Activated naive CD8-positive, alpha-beta T cell treated with anti-CD3 and anti-CD28 coated beads, Interleukin-2, amount 10 ng/mL, durations not matched to agents 7 days and 5 days (primary cell): ENCODE results near the gene CEP104. TPM values are rescaled to one million over a fixed set of nuclear protein-coding genes. Genes with fewer than 3 reads are reported as not detected.

ENCODE experiments used
- ATAC-seq: fragments of 150-1000 bp; cut with Tn5 transposase; one replicate; pipeline ENCODE4 v1.10.0; 2021; ENCODE audit warnings: low read depth, moderate library complexity
- POLR2A ChIA-PET: fragments of 350-600 bp; sonication (Branson Sonifier 250); formaldehyde crosslinking; loops from one replicate; lab custom pipeline; 2021; ENCODE audit warnings: antibody characterized with exemption; lab: Charles Lee
- DNase-seq: peaks from one replicate; pipeline ENCODE4 v3.0.0; 2021
- H3K27ac Mint-ChIP-seq: one replicate; pipeline ENCODE4 v1.8.0; 2022; ENCODE audit warnings: mild to moderate bottlenecking, mixed read lengths
- H3K27me3 Mint-ChIP-seq: one replicate; pipeline ENCODE4 v1.8.0; 2022; ENCODE audit warnings: mild to moderate bottlenecking, moderate library complexity, mixed read lengths
- H3K36me3 Mint-ChIP-seq: one replicate; pipeline ENCODE4 v1.8.0; 2021; ENCODE audit warnings: mild to moderate bottlenecking, mixed read lengths
- H3K4me1 Mint-ChIP-seq: one replicate; pipeline ENCODE4 v1.8.0; 2021; ENCODE audit warnings: mixed read lengths
- H3K4me3 Mint-ChIP-seq: one replicate; pipeline ENCODE4 v1.8.0; 2022; ENCODE audit warnings: mild to moderate bottlenecking, moderate library complexity, mixed read lengths
- H3K9me3 Mint-ChIP-seq: one replicate; pipeline ENCODE4 v1.8.0; 2021; ENCODE audit warnings: mixed read lengths
- total RNA-seq, 2 experiments: library from RNA; stranded (reverse); gene quantifications; one replicate each; pipeline ENCODE4 v1.2.3, GENCODE V29; 2021

The CEP104 gene
- total RNA-seq, 2 experiments from 2014 or later: 44.6 to 46.9 TPM

DNA sequence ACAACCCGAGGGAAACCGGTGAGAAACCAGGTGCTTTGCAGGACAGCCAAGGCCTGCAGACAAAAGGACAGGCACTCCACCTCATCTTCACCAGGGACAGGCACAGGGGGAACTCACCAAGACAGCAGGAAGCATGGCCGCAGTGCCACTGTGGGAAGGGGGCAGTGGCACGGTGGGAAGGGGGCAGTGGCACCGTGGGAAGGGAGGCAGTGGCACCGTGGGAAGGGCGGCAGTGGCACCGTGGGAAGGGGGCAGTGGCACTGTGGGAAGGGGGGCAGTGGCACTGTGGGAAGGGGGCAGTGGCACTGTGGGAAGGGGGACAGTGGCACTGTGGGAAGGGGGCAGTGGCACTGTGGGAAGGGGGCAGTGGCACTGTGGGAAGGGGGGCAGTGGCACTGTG is 32.4 kb downstream of the CEP104 start:
- H3K27me3 Mint-ChIP-seq: no peaks in the 10 kb centered on the region
- POLR2A ChIA-PET: no interaction called here
- no peak overlapping the region for H3K27ac Mint-ChIP-seq
- no peak overlapping the region for H3K4me3 Mint-ChIP-seq
- H3K9me3 Mint-ChIP-seq: no peaks in the 10 kb centered on the region
- H3K4me1 Mint-ChIP-seq: no peaks in the 10 kb centered on the region
- no peak for DNase-seq
- H3K36me3 Mint-ChIP-seq: peaks cover 7% of the 10 kb centered on the region
- ATAC-seq: no peak

DNA sequence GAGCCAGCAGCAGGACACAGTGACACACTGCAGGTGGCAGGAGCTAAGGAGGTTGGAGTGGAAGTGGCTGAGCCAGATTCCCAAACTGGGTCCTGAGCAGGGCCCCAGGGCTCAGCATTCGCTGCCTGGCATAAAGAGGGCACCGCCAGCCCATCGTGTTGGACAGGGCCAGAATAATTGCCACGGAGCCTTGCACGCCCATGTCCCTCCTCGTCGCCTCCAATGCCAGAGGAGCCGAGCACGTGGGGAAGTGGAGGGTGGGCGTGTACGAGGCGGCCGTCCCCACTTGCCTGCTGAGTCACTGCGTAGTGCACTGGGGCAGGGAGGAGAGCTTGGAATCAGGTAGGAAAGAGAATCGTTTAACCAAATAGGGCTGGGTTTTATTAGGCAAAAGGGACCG is 34.6 kb downstream of the CEP104 start:
- ATAC-seq: no peak
- Mint-ChIP-seq H3K4me1 (no peaks in the 10 kb centered on the region), H3K36me3 (peaks cover 1% of the 10 kb centered on the region), H3K9me3 (no peaks in the 10 kb centered on the region), H3K27ac (no peak overlapping the region), H3K4me3 (no peak overlapping the region), H3K27me3 (no peaks in the 10 kb centered on the region)
- DNase-seq: no peak
- POLR2A ChIA-PET: no interaction called here

DNA sequence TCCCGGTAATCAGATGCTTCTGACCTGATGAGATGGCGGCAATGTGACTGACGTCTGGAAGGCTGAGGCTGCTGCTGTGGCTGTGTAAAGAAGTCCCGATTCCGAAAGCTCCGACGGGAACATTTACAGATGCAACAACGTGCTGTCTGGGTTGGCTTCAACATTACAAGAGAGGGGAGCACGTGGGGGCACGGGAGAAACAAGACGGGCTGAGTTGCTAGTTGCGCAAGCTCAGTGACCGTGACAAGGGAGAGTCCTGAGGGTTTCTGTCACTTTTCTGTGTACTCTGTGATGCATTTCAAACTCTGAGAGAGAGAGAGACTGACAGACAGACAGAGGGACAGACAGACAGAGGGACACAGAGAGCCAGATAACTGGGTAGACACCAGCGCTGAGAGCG is 35.1 kb downstream of the CEP104 start:
- DNase-seq (no peak), ATAC-seq (no peak)
- Mint-ChIP-seq H3K27ac (no peak overlapping the region), H3K4me1 (no peaks in the 10 kb centered on the region), H3K36me3 (peaks cover 1% of the 10 kb centered on the region), H3K27me3 (no peaks in the 10 kb centered on the region), H3K4me3 (no peak overlapping the region), H3K9me3 (no peaks in the 10 kb centered on the region)
- POLR2A ChIA-PET: no interaction called here

DNA sequence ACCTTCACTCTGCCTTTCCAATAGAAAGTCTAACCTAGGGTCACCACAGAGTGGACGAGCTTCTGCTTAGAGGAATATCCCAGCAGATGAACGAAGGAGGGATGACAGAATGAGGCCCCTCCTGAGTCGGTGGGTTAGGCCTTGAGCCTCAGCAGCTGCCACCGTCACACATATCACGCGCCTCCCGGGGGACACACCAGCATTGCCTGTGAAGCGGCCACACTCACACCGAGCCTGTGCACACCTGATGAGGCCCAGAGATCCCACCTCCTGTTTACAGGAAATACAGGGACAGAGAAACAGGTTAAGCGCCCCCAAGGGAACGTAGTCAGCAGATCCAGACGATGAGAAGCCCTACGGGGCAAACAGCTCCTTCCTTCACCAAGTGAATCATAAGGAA is 35.6 kb downstream of the CEP104 start:
- no peaks in the 10 kb centered on the region for H3K9me3 Mint-ChIP-seq
- H3K36me3 Mint-ChIP-seq: peaks cover 1% of the 10 kb centered on the region
- no peaks in the 10 kb centered on the region for H3K27me3 Mint-ChIP-seq
- H3K27ac Mint-ChIP-seq: no peak overlapping the region
- no peak for ATAC-seq
- H3K4me1 Mint-ChIP-seq: no peaks in the 10 kb centered on the region
- POLR2A ChIA-PET: no interaction called here
- DNase-seq: no peak
- H3K4me3 Mint-ChIP-seq: no peak overlapping the region

DNA sequence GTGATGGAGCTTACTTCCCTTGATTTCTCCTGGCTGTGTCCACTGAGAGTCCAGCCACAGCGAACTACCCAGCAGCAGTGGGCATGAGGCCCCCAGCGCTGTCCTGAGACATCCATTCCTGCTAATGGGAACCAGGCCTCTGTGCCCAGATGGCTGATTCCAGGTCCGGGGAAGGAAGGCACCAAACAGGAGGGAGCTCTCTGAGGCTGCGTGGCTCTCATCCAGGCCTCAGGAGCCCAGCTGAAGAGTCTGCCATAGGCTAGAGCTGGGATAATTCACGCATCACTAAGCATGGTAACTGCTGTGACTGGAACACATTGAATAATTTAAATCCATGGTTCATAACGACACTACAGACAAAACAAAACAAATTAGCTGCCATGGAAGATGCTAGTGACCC is 36.0 kb downstream of the CEP104 start:
- H3K36me3 Mint-ChIP-seq: peaks cover 1% of the 10 kb centered on the region
- POLR2A ChIA-PET: no interaction called here
- no peaks in the 10 kb centered on the region for H3K27me3 Mint-ChIP-seq
- no peaks in the 10 kb centered on the region for H3K9me3 Mint-ChIP-seq
- H3K4me1 Mint-ChIP-seq: no peaks in the 10 kb centered on the region
- no peak overlapping the region for H3K27ac Mint-ChIP-seq
- no peak for DNase-seq
- H3K4me3 Mint-ChIP-seq: no peak overlapping the region
- no peak for ATAC-seq

DNA sequence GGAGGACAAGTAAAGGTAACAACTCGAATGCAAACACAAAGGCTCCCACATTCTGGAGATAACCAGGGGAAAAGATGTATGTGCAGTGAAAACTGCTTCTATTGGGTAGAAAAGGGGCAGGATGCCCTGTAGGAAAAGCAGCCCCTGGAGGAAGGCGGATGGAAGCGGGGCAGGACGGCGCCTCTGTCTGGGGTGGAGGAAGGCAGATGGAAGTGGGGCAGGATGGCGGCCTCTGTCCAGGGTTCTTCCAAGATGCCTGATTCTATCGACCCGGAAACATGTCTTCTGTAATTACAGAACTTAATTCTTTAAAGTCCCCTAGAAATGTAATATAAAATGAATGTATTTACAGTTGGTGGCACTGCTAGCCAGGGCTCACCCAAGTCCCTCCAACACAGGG is 36.7 kb downstream of the CEP104 start:
- no peaks in the 10 kb centered on the region for H3K27me3 Mint-ChIP-seq
- H3K4me3 Mint-ChIP-seq: no peak overlapping the region
- no peaks in the 10 kb centered on the region for H3K4me1 Mint-ChIP-seq
- no peak for ATAC-seq
- H3K27ac Mint-ChIP-seq: no peak overlapping the region
- peaks cover 1% of the 10 kb centered on the region for H3K36me3 Mint-ChIP-seq
- POLR2A ChIA-PET: no interaction called here
- H3K9me3 Mint-ChIP-seq: no peaks in the 10 kb centered on the region
- DNase-seq: no peak

DNA sequence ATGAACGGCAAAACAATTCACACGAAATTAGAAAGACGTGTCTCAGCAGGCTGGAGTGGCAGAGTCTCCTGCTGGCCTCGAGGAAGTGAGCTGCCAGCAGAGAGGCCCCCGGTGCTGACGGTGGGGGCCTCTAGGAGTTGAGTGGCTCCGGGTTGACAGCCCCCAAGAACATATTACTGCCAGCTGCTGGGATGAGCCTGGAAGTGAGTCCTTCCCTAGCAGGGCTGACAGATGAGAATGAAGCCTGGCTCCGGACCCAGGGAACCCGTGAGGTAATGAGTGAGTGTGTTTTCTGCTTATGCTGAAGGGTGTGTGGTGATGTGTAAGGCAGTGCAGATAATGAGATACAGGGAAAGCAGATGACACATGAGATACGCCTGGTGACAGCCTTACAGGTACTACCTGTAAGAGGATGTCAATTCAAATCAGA is 37.2 kb downstream of the CEP104 start:
- H3K4me1 Mint-ChIP-seq: no peaks in the 10 kb centered on the region
- ATAC-seq (no peak), DNase-seq (no peak)
- POLR2A ChIA-PET: no interaction called here
- no peak overlapping the region for H3K4me3 Mint-ChIP-seq
- no peaks in the 10 kb centered on the region for H3K9me3 Mint-ChIP-seq
- no peaks in the 10 kb centered on the region for H3K27me3 Mint-ChIP-seq
- H3K27ac Mint-ChIP-seq: peak overlapping the region; percentile 2
- H3K36me3 Mint-ChIP-seq: peaks cover 1% of the 10 kb centered on the region

DNA sequence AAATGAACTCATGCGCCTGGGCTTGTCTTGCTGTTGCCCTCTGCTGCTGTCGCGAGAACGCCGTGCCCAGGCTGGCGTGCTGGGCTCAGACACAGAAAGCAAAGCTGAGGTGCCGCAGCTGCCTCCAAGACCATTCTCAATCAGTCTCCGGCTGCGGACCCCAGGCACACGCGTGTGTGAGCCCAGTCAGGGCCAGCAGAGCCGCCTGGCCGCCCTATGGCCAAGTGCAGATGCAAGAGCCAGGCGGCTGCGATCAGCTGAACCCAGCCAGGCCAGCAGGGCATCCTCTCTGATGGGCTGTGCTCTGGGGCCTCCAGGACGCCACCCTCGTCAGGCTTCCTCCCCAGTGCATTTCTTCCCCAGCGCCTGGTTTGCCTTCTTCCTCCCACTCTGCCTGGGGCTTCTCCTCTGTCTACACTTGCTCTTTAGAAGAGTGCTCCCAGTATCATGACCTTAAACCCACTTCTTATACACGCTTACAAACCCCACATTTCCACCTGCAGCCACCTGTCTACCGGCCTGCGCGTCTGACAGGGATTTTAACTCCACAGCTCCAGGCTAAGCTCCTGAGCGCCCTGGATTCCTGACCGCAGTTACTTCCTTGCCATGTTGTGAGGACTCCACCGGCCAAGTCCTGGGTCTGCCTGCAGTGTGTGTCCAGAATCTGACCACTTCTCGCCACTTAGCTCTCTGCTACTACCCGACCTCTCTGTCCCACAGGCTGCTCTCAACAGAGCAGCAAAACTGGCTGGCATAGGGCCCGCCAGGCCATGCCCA is 39.0 kb downstream of the CEP104 start:
- Mint-ChIP-seq H3K4me1 (no peaks in the 10 kb centered on the region), H3K36me3 (no peaks in the 10 kb centered on the region), H3K4me3 (no peak overlapping the region), H3K27ac (peak overlapping the region; percentile 21), H3K27me3 (no peaks in the 10 kb centered on the region), H3K9me3 (no peaks in the 10 kb centered on the region)
- DNase-seq (no peak), ATAC-seq (no peak)
- POLR2A ChIA-PET: no interaction called here

DNA sequence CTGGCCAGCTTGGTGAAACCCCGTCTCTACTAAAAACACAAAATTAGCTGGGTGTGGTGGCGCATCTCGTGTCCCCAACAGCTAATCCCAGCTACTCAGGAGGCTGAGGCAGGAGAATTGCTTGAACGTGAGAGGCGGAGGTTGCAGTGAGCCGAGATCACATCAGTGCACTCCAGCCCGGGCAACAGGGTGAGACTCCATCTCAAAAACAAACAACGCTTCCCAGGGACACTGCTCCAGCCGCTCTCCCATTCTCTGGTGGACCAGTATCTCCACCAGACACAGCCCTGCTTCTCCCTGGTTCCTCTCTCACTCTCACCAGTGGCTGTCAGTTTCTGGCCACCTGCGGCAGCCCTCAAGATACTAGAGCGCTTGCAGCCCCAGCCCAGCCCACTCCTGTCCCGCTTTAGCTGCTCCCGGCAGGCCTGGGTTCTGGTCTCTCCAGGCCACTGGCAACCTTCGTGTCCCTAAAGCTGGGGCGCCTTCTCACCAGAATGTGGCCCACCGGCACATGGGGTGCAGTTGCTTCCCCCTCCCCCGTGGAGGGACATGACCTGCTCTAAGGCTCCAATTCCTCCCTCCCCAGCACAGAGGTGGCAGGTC is 39.8 kb downstream of the CEP104 start:
- Mint-ChIP-seq H3K9me3 (no peaks in the 10 kb centered on the region), H3K36me3 (no peaks in the 10 kb centered on the region), H3K27me3 (no peaks in the 10 kb centered on the region), H3K4me3 (no peak overlapping the region), H3K4me1 (no peaks in the 10 kb centered on the region), H3K27ac (no peak overlapping the region)
- ATAC-seq (no peak), DNase-seq (no peak)
- POLR2A ChIA-PET: no interaction called here

DNA sequence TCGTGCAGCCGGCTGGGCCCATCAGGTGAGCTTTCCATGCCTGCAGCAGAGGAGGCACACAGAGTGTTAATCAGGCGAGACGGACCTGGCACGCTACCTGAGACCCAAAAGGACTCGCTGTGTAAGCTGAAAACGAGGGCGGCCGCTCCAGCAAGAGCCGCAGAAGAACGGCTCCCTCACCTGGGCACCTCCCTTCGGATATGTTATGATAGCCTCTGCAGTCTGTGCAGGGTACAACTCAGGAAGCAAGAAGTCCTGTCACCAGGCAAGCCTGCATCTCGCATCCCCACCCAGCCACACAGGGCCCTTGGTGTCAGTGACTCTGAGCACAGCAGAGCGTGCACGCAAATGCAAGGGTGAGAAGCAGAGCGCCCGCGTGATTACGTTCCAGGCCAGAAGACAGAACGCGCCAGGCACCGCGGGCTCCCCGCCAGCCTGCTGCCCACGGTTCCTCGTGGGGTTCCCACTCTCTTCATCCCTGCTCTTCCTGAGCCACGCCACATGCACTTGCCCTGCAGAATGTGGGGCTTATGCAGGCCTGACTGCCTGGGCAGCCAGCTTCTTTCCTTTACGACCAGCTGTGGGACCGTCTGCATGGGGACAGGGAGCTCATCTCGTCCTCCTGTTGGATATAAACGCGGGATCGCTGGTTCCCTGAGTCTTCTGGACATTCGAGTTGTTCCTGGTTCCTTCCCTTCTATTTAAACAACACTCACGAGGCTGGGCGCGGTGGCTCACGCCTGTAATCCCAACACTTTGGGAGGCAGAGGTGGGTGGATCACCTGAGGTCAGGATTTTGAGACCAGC is 40.5 kb downstream of the CEP104 start:
- H3K4me3 Mint-ChIP-seq: no peak overlapping the region
- no peaks in the 10 kb centered on the region for H3K9me3 Mint-ChIP-seq
- no peaks in the 10 kb centered on the region for H3K4me1 Mint-ChIP-seq
- ATAC-seq (no peak), DNase-seq (no peak)
- no peaks in the 10 kb centered on the region for H3K27me3 Mint-ChIP-seq
- H3K36me3 Mint-ChIP-seq: no peaks in the 10 kb centered on the region
- POLR2A ChIA-PET: no interaction called here
- no peak overlapping the region for H3K27ac Mint-ChIP-seq

DNA sequence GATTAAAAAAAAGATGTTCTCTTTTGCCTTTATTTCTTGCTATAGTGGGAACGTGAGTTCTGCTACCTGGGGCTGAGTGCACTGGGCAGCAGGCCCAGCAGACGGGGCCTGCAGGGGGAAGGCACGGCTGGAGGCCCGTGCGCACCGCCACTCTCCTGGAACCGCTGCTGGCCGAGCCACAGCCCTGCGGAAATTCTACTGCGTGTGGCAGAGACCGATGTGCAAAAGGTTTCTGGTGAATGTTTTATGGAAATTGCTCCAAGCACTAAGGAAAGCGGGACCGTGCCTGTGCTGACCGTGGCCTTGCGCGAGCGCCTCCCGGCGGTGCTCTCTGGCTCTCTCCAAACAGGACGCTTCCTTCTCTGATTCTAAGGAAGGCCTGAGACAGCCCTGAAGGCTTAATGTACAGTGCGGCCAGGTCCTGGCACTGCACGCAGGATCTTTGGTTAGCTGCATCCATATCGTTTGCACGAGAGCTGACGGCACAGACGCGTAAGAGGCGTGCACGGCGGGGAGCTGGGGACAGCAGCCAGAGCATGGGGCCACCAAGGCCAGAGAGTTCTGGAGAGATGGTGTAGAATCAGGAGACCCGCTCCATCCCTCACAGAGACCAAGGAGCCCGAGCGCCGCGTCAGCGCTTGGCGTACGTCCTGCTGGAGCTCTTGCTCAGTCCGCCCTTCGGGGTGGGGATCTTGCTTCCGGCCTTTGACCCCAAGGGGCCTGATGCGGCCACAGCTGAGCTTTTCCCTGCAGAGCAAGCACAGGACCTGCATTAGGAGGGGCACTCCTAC is 42.0 kb downstream of the CEP104 start:
- Mint-ChIP-seq H3K36me3 (no peaks in the 10 kb centered on the region), H3K27ac (no peak overlapping the region), H3K4me3 (no peak overlapping the region)

DNA sequence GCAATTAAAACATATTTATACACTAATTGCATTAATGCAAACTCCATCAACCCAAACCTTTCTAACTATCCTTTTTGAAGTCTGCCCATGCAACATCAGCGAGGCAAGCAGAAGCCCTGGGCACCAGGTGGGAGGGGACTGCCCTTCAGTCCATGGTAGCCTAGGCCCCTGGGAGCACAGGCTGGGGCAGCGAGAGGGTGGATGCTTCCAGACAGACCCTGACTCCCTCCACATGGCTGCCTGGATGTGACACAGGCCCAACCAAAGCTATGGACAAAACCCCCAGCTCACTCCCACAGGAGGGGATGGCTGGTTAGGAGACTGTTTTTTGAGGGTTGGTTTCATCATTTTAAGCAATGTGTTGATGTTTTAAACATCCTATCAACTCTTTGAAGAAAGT is 42.9 kb downstream of the CEP104 start:
- H3K4me3 Mint-ChIP-seq: no peak overlapping the region
- peaks cover 3% of the 10 kb centered on the region for H3K4me1 Mint-ChIP-seq
- no peaks in the 10 kb centered on the region for H3K36me3 Mint-ChIP-seq
- ATAC-seq (no peak), DNase-seq (no peak)
- no peaks in the 10 kb centered on the region for H3K27me3 Mint-ChIP-seq
- H3K9me3 Mint-ChIP-seq: no peaks in the 10 kb centered on the region
- H3K27ac Mint-ChIP-seq: no peak overlapping the region
- POLR2A ChIA-PET: no interaction called here

More for the DNA sequence above, 42.0 kb downstream of the CEP104 start:
- no peak for DNase-seq
- no peak for ATAC-seq
- no peaks in the 10 kb centered on the region for H3K27me3 Mint-ChIP-seq
- H3K9me3 Mint-ChIP-seq: no peaks in the 10 kb centered on the region
- peaks cover 3% of the 10 kb centered on the region for H3K4me1 Mint-ChIP-seq
- POLR2A ChIA-PET: no interaction called here

DNA sequence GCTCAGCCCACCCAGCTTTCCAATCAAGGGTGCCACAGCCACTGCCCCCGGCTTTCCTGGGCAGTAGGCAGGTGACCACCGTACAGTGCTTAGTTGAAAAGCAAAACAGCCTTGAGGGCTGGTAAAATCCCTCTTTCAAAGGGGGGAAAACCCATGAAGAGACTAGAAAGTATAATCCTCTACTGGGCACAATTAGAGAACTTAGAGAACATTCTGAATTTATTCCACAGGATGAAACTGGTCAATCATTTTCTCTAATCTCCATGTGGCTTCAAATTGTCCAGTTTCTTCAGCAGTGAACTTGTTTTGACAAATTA is 45.5 kb downstream of the CEP104 start:
- peaks cover 1% of the 10 kb centered on the region for H3K9me3 Mint-ChIP-seq
- no peaks in the 10 kb centered on the region for H3K27me3 Mint-ChIP-seq
- H3K27ac Mint-ChIP-seq: no peak overlapping the region
- H3K36me3 Mint-ChIP-seq: no peaks in the 10 kb centered on the region
- no peak for ATAC-seq
- no peak for DNase-seq
- peaks cover 3% of the 10 kb centered on the region for H3K4me1 Mint-ChIP-seq
- no peak overlapping the region for H3K4me3 Mint-ChIP-seq
- POLR2A ChIA-PET: no interaction called here
